HG03025 (cell line): Measurements from ENCODE around the gene CACNA1C.
"Not testable (repeated sequence)": the region's sequence is repeated elsewhere in the genome, so short reads cannot be mapped to it uniquely, and the experiment has no call there.

Experiments used
- ATAC-seq: cut with Tn5 transposase; IDR thresholded peaks from one replicate; pipeline ENCODE4 v1.9.1; 2021; ENCODE audit warnings: mild to moderate bottlenecking, moderate library complexity; ENCODE audit not compliant: unreplicated experiment, low FRiP score

CACNA1C gene

GRCh38 chr12:2488131-2488530 lies 435.3 kb downstream of the CACNA1C start:
- no peak for ATAC-seq

GRCh38 chr12:2488596-2488995 lies 435.8 kb downstream of the CACNA1C start:
- no peak for ATAC-seq

GRCh38 chr12:2489275-2489674 lies 436.5 kb downstream of the CACNA1C start:
- ATAC-seq, result no peak

- ATAC-seq, result no peak
Observed at GRCh38 chr12:2490831-2491230, 438.0 kb downstream of the CACNA1C start.

GRCh38 chr12:2491349-2491748 lies 438.6 kb downstream of the CACNA1C start:
- not testable (repeated sequence) for ATAC-seq

GRCh38 chr12:2492236-2492635 lies 439.4 kb downstream of the CACNA1C start:
- ATAC-seq, result no peak

GRCh38 chr12:2493086-2493485 lies 440.3 kb downstream of the CACNA1C start:
- ATAC-seq, result no peak

GRCh38 chr12:2494486-2495192 lies 441.9 kb downstream of the CACNA1C start:
- no peak for ATAC-seq

GRCh38 chr12:2495417-2496112 lies 442.8 kb downstream of the CACNA1C start:
- ATAC-seq, result no peak

- no peak for ATAC-seq
Observed at GRCh38 chr12:2498964-2499500, 446.2 kb downstream of the CACNA1C start.

- ATAC-seq, result no peak
Observed at GRCh38 chr12:2501464-2502191, 448.8 kb downstream of the CACNA1C start.

- ATAC-seq, result no peak
Observed at GRCh38 chr12:2503036-2503435, 450.2 kb downstream of the CACNA1C start.

GRCh38 chr12:2503762-2504161 lies 451.0 kb downstream of the CACNA1C start:
- ATAC-seq, result no peak

GRCh38 chr12:2504577-2504976 lies 451.8 kb downstream of the CACNA1C start:
- no peak for ATAC-seq

GRCh38 chr12:2507814-2508213 lies 455.0 kb downstream of the CACNA1C start:
- ATAC-seq, result no peak

- ATAC-seq, result no peak
Observed at GRCh38 chr12:2509137-2509536, 456.4 kb downstream of the CACNA1C start.

GRCh38 chr12:2510045-2510444 lies 457.3 kb downstream of the CACNA1C start:
- no peak for ATAC-seq

- no peak for ATAC-seq
Observed at GRCh38 chr12:2513141-2514037, 460.6 kb downstream of the CACNA1C start.

- ATAC-seq, result no peak
Observed at GRCh38 chr12:2514038-2514340, 461.2 kb downstream of the CACNA1C start.

- no peak for ATAC-seq
Observed at GRCh38 chr12:2520722-2521246, 468.0 kb downstream of the CACNA1C start.
